ENCODE data around the gene ESR2. TPM values are rescaled to one million over a fixed set of nuclear protein-coding genes. Genes with fewer than 3 reads are reported as not detected.

The ESR2 gene
- total and polyA plus RNA-seq, 4 donors: 0.01 to 0.28 (median 0.09) TPM

- TF ChIP-seq, protein P1, sequence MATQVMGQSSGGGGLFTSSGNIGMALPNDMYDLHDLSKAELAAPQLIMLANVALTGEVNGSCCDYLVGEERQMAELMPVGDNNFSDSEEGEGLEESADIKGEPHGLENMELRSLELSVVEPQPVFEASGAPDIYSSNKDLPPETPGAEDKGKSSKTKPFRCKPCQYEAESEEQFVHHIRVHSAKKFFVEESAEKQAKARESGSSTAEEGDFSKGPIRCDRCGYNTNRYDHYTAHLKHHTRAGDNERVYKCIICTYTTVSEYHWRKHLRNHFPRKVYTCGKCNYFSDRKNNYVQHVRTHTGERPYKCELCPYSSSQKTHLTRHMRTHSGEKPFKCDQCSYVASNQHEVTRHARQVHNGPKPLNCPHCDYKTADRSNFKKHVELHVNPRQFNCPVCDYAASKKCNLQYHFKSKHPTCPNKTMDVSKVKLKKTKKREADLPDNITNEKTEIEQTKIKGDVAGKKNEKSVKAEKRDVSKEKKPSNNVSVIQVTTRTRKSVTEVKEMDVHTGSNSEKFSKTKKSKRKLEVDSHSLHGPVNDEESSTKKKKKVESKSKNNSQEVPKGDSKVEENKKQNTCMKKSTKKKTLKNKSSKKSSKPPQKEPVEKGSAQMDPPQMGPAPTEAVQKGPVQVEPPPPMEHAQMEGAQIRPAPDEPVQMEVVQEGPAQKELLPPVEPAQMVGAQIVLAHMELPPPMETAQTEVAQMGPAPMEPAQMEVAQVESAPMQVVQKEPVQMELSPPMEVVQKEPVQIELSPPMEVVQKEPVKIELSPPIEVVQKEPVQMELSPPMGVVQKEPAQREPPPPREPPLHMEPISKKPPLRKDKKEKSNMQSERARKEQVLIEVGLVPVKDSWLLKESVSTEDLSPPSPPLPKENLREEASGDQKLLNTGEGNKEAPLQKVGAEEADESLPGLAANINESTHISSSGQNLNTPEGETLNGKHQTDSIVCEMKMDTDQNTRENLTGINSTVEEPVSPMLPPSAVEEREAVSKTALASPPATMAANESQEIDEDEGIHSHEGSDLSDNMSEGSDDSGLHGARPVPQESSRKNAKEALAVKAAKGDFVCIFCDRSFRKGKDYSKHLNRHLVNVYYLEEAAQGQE (IDR thresholded peaks at IDR 0.05): no peak
- TF ChIP-seq RAD21 (IDR thresholded peaks at IDR 0.05): no peak
- TF ChIP-seq SP1 (IDR thresholded peaks at IDR 0.05): no peak
- TF ChIP-seq, protein P2, sequence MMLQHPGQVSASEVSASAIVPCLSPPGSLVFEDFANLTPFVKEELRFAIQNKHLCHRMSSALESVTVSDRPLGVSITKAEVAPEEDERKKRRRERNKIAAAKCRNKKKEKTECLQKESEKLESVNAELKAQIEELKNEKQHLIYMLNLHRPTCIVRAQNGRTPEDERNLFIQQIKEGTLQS (IDR thresholded peaks at IDR 0.05): no peak
- no peak for TF ChIP-seq TAF1 (conservative IDR thresholded peaks at IDR 0.05)
- TF ChIP-seq HNF4G (IDR thresholded peaks at IDR 0.05): no peak
These were observed 119.0 kb downstream of the ESR2 start (continued) for GRCh38 chr14:64174922-64175782.

DNA sequence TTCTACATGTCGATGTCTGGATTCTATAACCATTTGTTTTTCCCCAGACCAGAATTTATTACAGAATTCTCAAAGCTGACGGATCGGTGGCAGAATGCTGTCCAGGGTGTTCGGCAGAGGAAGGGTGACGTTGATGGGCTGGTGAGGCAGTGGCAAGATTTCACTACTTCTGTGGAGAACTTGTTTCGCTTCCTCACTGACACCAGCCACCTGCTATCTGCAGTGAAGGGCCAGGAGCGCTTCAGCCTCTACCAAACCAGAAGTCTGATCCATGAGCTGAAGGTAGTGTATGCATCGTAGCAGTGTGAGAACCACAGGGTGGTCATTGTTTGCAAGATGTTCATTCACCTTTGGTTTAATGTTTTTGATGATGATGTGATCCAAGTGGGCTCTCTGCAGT is 124.0 kb downstream of the ESR2 start:
- no peak overlapping the region for H3K27ac ChIP-seq (ENCODE audit: low read depth in 1 of 2, low read length in 2 of 2)
- H3K4me1 ChIP-seq (ENCODE audit: control insufficient read depth in 4 of 4, insufficient read depth in 4 of 4, low read length in 3 of 4): no peaks in the 10 kb centered on the region
- H3K9me3 ChIP-seq (ENCODE audit: control insufficient read depth in 4 of 4, low read length in 3 of 4): no peaks in the 10 kb centered on the region
- DNase-seq (ENCODE audit: low spot score): no peak
- H3K36me3 ChIP-seq (ENCODE audit: control insufficient read depth in 4 of 4, insufficient read depth in 3 of 4, low read depth in 1 of 4, low read length in 3 of 4): peaks cover 24 to 82% (median 62%) of the 10 kb centered on the region in 4 donors
- 96% methylated on average over 8 of the region's 8 CpGs for WGBS
- no peak for TF ChIP-seq MAX (IDR thresholded peaks at IDR 0.05)
- no peak for TF ChIP-seq EGR1 (IDR thresholded peaks at IDR 0.05; ENCODE audit: low read depth in 2 of 2)
- H3K27me3 ChIP-seq (ENCODE audit: control insufficient read depth in 4 of 4, insufficient read depth in 4 of 4, low read length in 3 of 4): no peaks in the 10 kb centered on the region
- H3K9ac ChIP-seq (ENCODE audit: low read depth in 1 of 2, low read length in 2 of 2): no peak overlapping the region
- no peak overlapping the region for H3K4me3 ChIP-seq (ENCODE audit: low read depth in 1 of 3, low read length in 3 of 3)

GRCh38 chr14:64159588-64159987 is 134.6 kb downstream of the ESR2 start:
- Histone ChIP-seq H3K27me3 (ENCODE audit: control insufficient read depth in 4 of 4, insufficient read depth in 4 of 4, low read length in 3 of 4) (no peaks in the 10 kb centered on the region), H3K9ac (ENCODE audit: low read depth in 1 of 2, low read length in 2 of 2) (no peak overlapping the region), H3K27ac (ENCODE audit: low read depth in 1 of 2, low read length in 2 of 2) (no peak overlapping the region), H3K4me3 (ENCODE audit: low read depth in 1 of 3, low read length in 3 of 3) (no peak overlapping the region), H3K9me3 (ENCODE audit: control insufficient read depth in 4 of 4, low read length in 3 of 4) (no peaks in the 10 kb centered on the region), H3K4me1 (ENCODE audit: control insufficient read depth in 4 of 4, insufficient read depth in 4 of 4, low read length in 3 of 4) (no peaks in the 10 kb centered on the region), H3K36me3 (ENCODE audit: control insufficient read depth in 4 of 4, insufficient read depth in 3 of 4, low read depth in 1 of 4, low read length in 3 of 4) (peaks cover 7 to 60% (median 50%) of the 10 kb centered on the region in 4 donors)
- peak in 1 of 2 donors; percentile 21 for TF ChIP-seq RAD21 (IDR thresholded peaks at IDR 0.05)
- TF ChIP-seq, protein P3, sequence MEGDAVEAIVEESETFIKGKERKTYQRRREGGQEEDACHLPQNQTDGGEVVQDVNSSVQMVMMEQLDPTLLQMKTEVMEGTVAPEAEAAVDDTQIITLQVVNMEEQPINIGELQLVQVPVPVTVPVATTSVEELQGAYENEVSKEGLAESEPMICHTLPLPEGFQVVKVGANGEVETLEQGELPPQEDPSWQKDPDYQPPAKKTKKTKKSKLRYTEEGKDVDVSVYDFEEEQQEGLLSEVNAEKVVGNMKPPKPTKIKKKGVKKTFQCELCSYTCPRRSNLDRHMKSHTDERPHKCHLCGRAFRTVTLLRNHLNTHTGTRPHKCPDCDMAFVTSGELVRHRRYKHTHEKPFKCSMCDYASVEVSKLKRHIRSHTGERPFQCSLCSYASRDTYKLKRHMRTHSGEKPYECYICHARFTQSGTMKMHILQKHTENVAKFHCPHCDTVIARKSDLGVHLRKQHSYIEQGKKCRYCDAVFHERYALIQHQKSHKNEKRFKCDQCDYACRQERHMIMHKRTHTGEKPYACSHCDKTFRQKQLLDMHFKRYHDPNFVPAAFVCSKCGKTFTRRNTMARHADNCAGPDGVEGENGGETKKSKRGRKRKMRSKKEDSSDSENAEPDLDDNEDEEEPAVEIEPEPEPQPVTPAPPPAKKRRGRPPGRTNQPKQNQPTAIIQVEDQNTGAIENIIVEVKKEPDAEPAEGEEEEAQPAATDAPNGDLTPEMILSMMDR (IDR thresholded peaks at IDR 0.05; ENCODE audit: low read depth, low read length, missing input control): no peak
- DNase-seq (ENCODE audit: low spot score): no peak
- WGBS: 95% methylated on average over 3 of the region's 3 CpGs

Measured in liver (tissue), 9 donors.